Measurements from ENCODE around the gene TMTC1. TPM values are rescaled to one million over a fixed set of nuclear protein-coding genes. Genes with fewer than 3 reads are reported as not detected.
"Not testable (repeated sequence)": the region's sequence is repeated elsewhere in the genome, so short reads cannot be mapped to it uniquely, and the experiment has no call there.

The TMTC1 gene
- total and polyA plus RNA-seq, 10 donors, result 3.4 to 210 (median 137) TPM

DNA sequence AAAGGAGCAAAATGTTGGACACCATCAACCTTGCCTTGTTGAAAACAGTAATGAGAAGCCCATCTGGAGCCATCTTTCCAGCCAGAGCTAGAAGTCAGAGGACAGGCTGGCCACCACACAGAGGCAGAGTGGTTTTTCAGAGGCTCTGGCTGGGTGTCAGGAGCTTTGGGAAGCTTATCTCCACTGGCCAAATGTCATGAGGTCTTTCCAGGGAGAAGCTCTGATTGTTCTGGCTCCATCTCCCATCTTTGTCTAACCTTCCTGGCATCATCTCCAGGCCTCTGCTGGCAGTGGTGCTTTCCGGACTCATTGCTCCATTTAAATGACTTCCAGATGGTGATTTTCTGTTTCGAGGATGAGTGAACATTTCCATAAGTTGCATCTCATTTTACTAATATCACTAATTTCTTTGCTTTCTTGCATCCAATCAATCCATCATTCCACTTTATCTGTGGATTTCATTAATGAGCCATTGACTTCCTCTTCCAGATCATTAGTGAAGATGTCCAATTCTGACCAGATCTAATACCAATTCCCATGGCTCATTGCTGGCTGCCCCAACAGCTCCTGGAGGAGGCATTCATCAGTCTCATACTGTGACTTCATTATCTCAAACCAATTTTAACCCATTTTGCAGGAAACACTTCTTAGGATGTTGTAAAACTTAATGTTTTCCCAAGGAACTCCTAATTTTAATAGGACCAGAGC, 35.3 kb upstream of the TMTC1 start:
- TF ChIP-seq, protein P1, sequence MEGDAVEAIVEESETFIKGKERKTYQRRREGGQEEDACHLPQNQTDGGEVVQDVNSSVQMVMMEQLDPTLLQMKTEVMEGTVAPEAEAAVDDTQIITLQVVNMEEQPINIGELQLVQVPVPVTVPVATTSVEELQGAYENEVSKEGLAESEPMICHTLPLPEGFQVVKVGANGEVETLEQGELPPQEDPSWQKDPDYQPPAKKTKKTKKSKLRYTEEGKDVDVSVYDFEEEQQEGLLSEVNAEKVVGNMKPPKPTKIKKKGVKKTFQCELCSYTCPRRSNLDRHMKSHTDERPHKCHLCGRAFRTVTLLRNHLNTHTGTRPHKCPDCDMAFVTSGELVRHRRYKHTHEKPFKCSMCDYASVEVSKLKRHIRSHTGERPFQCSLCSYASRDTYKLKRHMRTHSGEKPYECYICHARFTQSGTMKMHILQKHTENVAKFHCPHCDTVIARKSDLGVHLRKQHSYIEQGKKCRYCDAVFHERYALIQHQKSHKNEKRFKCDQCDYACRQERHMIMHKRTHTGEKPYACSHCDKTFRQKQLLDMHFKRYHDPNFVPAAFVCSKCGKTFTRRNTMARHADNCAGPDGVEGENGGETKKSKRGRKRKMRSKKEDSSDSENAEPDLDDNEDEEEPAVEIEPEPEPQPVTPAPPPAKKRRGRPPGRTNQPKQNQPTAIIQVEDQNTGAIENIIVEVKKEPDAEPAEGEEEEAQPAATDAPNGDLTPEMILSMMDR (IDR thresholded peaks at IDR 0.05 in 8 of 11, conservative IDR thresholded peaks at IDR 0.05 in 3 of 11), result no peak
- TF ChIP-seq POLR2AphosphoS5 (IDR thresholded peaks at IDR 0.05) (no peak), POLR2A (IDR thresholded peaks at IDR 0.05) (no peak)
- Histone ChIP-seq H3K4me1 (no peaks in the 10 kb centered on the region), H3K27me3 (replicated peaks in 1 of 7) (no peaks in the 10 kb centered on the region), H3K27ac (no peak overlapping the region), H3K36me3 (no peaks in the 10 kb centered on the region), H3K4me3 (no peak overlapping the region), H3K9me3 (peaks cover 0 to 3% (median 0%) of the 10 kb centered on the region in 8 donors)
- intact Hi-C loops (cut with DNase I; ENCODE audit: low total_unique reads), result no loop called here
- DNase-seq, result no peak
- 82 to 98% (median 89%) methylated on average over 2 of the region's 2 CpGs for WGBS, 5 donors

DNA sequence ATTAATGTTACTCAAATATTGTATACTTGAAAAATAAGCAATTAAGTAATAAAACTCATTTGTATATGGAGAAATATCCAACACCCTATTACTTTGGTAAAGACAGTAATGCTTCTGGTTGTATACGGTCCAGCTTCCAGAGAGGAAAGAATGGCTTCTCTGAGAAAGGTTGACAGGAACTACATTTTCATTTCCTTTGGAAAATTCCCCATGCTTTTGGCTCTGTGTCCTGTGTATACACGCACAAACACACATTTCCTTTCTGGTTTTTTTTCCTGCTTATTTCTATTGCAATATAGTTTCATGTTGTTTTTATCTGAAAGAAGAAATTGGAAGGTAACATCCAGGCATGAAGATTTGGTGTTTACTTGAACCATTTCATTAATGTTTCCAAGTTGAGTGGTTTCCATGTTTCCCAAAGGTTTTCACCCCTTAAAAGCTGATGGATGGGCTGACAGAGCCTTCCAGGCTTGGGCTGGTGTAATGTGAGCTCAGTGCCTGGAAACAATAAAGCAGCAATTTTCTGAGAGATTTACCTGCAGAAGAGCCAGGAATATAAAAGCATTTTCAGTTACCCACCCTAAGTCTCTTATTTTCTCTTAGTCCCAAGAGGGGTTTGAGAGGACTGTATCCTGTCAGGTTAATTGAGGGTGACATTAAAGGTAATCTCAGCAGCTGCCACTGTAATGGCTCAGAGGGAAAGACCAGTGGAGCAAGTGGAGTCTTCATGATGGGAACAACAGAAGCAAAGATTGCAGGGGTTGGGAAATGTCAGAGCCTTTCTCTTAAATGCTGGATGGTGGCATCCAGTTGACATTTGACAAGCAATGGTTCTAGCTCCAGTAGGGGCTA, 33.4 kb upstream of the TMTC1 start:
- Histone ChIP-seq H3K27ac (no peak overlapping the region), H3K27me3 (replicated peaks in 1 of 7) (no peaks in the 10 kb centered on the region), H3K4me3 (no peak overlapping the region), H3K36me3 (no peaks in the 10 kb centered on the region), H3K4me1 (no peaks in the 10 kb centered on the region), H3K9me3 (peaks cover 0 to 3% (median 0%) of the 10 kb centered on the region in 8 donors)
- TF ChIP-seq, protein P1 (IDR thresholded peaks at IDR 0.05 in 8 of 11, conservative IDR thresholded peaks at IDR 0.05 in 3 of 11), result no peak
- TF ChIP-seq POLR2A (IDR thresholded peaks at IDR 0.05), result no peak
- TF ChIP-seq POLR2AphosphoS5 (IDR thresholded peaks at IDR 0.05), result no peak
- intact Hi-C loops (cut with DNase I; ENCODE audit: low total_unique reads), result no loop called here
- 49 to 67% (median 54%) methylated on average over 2 of the region's 2 CpGs for WGBS, 5 donors
- DNase-seq, result no peak

DNA sequence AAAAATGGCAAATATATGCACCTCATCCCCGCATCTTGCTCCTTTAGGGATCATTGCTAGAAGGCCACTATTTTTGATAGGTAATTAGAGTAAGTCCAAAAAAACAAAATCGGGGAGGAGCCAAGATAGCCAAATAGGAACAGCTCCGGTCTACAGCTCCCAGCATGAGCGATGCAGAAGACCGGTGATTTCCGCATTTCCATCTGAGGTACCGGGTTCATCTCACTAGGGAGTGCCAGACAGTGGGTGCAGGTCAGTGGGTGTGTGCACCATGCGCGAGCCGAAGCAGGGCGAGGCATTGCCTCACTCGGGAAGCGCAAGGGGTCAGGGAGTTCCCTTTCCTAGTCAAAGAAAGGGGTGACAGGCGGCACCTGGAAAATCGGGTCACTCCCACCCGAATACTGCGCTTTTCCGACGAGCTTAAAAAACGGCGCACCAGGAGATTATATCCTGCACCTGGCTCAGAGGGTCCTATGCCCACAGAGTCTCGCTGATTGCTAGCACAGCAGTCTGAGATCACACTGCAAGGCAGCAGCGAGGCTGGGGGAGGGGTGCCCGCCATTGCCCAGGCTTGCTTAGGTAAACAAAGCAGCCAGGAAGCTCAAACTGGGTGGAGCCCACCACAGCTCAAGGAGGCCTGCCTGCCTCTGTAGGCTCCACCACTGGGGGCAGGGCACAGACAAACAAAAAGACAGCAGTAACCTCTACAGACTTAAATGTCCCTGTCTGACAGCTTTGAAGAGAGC, 26.0 kb upstream of the TMTC1 start:
- H3K9me3 ChIP-seq; H3K27ac ChIP-seq; DNase-seq; H3K36me3 ChIP-seq; intact Hi-C loops (cut with DNase I; ENCODE audit: low total_unique reads); H3K4me1 ChIP-seq; H3K4me3 ChIP-seq; H3K27me3 ChIP-seq (replicated peaks in 1 of 7): not testable (repeated sequence)
- 88 to 96% (median 94%) methylated on average over 13 to 22 of the region's 24 CpGs for WGBS, 5 donors

DNA sequence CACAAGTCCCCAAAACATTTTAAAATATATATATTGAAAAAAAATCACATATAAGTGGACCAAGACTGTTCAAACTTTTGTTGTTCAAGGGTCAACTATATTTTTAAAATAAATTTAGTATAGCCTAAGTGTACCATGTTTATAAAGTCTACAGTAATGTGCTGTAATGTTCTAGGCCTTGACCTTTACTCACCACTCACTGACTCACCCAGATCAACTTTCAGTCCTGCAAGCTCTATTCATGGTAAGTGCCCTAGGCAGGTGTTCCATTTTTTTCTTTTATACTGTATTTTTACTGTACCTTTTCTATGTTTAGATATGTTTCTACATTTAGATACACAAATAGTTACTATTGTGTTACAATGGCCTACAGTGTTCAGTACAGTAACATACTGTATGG, 23.4 kb upstream of the TMTC1 start:
- intact Hi-C loops (cut with DNase I; ENCODE audit: low total_unique reads), result no loop called here
- H3K27ac ChIP-seq, result no peak overlapping the region
- peaks cover 0 to 8% (median 0%) of the 10 kb centered on the region in 8 donors for H3K9me3 ChIP-seq
- H3K4me1 ChIP-seq, result no peaks in the 10 kb centered on the region
- H3K27me3 ChIP-seq (replicated peaks in 1 of 7), result no peaks in the 10 kb centered on the region
- H3K36me3 ChIP-seq, result no peaks in the 10 kb centered on the region
- TF ChIP-seq, protein P1 (IDR thresholded peaks at IDR 0.05 in 8 of 11, conservative IDR thresholded peaks at IDR 0.05 in 3 of 11), result no peak
- TF ChIP-seq POLR2AphosphoS5 (IDR thresholded peaks at IDR 0.05) (no peak), POLR2A (IDR thresholded peaks at IDR 0.05) (no peak)
- DNase-seq, result no peak
- H3K4me3 ChIP-seq, result no peak overlapping the region

Data from spleen (tissue), 11 donors.